GM12892 (cell line): ENCODE results near the gene DMRTA1.
"Not testable (repeated sequence)": the region's sequence is repeated elsewhere in the genome, so short reads cannot be mapped to it uniquely, and the experiment has no call there.

Source experiments
- POLR2A ChIP-seq: IDR thresholded peaks from 2 replicates; pipeline ENCODE4 v1.6.1; 2011; ENCODE audit warnings: low read depth, low read length, control low read depth
- TAF1 ChIP-seq: IDR thresholded peaks from 2 replicates; pipeline ENCODE4 v1.6.1; 2011; ENCODE audit warnings: low read depth, mild to moderate bottlenecking, control low read depth, low read length, borderline replicate concordance

DNA sequence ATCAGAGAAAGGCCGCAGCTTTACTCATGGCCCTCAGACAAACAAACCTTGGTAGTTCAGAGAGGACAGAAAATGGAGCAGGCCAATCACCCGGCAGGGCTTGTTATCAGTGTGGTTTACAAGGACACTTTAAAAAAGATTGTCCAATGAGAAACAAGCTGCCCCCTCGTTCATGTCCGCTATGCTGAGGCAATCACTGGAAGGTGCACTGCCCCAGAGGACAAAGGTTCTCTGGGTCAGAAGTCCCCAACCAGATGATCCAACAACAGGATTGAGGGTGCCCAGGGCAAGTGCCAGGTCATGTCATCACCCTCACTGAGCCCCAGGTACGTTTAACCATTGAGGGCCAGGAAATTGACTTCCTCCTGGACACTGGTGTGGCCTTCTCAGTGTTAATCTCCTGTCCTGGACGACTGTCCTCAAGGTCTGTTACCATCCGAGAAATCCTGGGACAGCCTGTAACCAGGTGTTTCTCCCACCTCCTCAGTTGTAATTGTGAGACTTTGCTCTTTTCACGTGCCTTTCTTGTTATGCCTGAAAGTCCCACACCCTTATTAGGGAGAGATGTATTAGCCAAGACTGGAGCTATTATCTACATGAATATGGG lies 9.1 kb upstream of the DMRTA1 start:
- not testable (repeated sequence) for TF ChIP-seq POLR2A, TAF1
